PC-9 (cell line): ENCODE results near the gene CCK. TPM values are rescaled to one million over a fixed set of nuclear protein-coding genes. Genes with fewer than 3 reads are reported as not detected.

ENCODE experiments used
- BruUV-seq: library from RNA; stranded (reverse); fragments of 400-500 nt; replicated peaks from 2 replicates; lab custom pipeline; 2021; lab: Mats Ljungman, UMichigan
- CTCF ChIA-PET: fragments of 300-600 bp; sonication (Branson Sonifier 250); formaldehyde crosslinking; loops from one replicate; lab custom pipeline; 2022; ENCODE audit warnings: antibody characterized with exemption; lab: Charles Lee
- POLR2A ChIA-PET: fragments of 300-600 bp; sonication (Branson Sonifier 250); formaldehyde crosslinking; loops from one replicate; lab custom pipeline; 2022; ENCODE audit warnings: antibody characterized with exemption; ENCODE audit not compliant: unreplicated experiment; lab: Charles Lee
- DNase-seq, 2 experiments: peaks; one replicate each; pipeline versions ENCODE4 v3.0.0 to v3.0.0-alpha.2; 2015 to 2022; ENCODE audit warnings: mixed read lengths in 1 of 2
- H2AFZ ChIP-seq: fragments of 200-600 bp; sonication (generic); 2 replicates; pipeline ENCODE4 v1.8.1; 2017; ENCODE audit warnings: antibody characterized with exemption
- H3F3A ChIP-seq: fragments of 200-600 bp; sonication (generic); 2 replicates; pipeline ENCODE4 v1.8.1; 2017; ENCODE audit warnings: antibody characterized with exemption, mild to moderate bottlenecking, low read depth; ENCODE audit not compliant: insufficient read depth
- H3K27ac ChIP-seq: fragments of 200-600 bp; sonication (generic); 2 replicates; pipeline ENCODE4 v1.6.1; 2016; ENCODE audit warnings: mixed run types
- H3K27me3 ChIP-seq: fragments of 200-600 bp; sonication (generic); 2 replicates; pipeline ENCODE4 v1.6.1; 2016; ENCODE audit warnings: low read depth, mixed run types; ENCODE audit not compliant: insufficient read depth
- H3K36me3 ChIP-seq: fragments of 200-600 bp; sonication (generic); 2 replicates; pipeline ENCODE4 v1.6.1; 2016; ENCODE audit warnings: low read depth, mixed run types
- H3K4me1 ChIP-seq: fragments of 200-600 bp; sonication (generic); replicated peaks from 2 replicates; pipeline ENCODE4 v1.6.1; 2016; ENCODE audit warnings: mixed run types; ENCODE audit not compliant: insufficient read depth
- H3K4me2 ChIP-seq: fragments of 200-600 bp; sonication (generic); 2 replicates; pipeline ENCODE4 v1.6.1; 2017; ENCODE audit warnings: mixed run types
- H3K4me3 ChIP-seq: fragments of 200-600 bp; sonication (generic); 2 replicates; pipeline ENCODE4 v1.6.1; 2016; ENCODE audit warnings: mixed run types
- H3K79me2 ChIP-seq: fragments of 200-600 bp; sonication (generic); 2 replicates; pipeline ENCODE4 v1.6.1; 2017; ENCODE audit warnings: low read depth, mixed run types
- H3K9me2 ChIP-seq: fragments of 200-600 bp; sonication (generic); 2 replicates; pipeline ENCODE4 v1.8.1; 2017; ENCODE audit warnings: mild to moderate bottlenecking; ENCODE audit not compliant: insufficient read depth
- H3K9me3 ChIP-seq: fragments of 200-600 bp; sonication (generic); 2 replicates; pipeline ENCODE4 v1.8.1; 2016; ENCODE audit warnings: low read depth; ENCODE audit not compliant: insufficient read depth
- H4K20me1 ChIP-seq: fragments of 200-600 bp; sonication (generic); 2 replicates; pipeline ENCODE4 v1.8.1; 2017; ENCODE audit not compliant: insufficient read depth
- CTCF ChIP-seq: fragments of 200-600 bp; sonication (generic); conservative IDR thresholded peaks from 2 replicates; pipeline ENCODE4 v1.6.1; 2017; ENCODE audit warnings: mixed run types, antibody characterized with exemption, mild to moderate bottlenecking, moderate library complexity
- EZH2 ChIP-seq: fragments of 200-600 bp; sonication (generic); IDR thresholded peaks from 2 replicates; pipeline ENCODE4 v1.8.0; 2017; ENCODE audit warnings: antibody characterized with exemption, low read depth
- intact Hi-C: fragments of 100-400 bp; cut with micrococcal nuclease; formaldehyde crosslinking; loops from one replicate; pipeline ENCODE4 v1.10.0; 2022; ENCODE audit not compliant: unreplicated experiment
- total RNA-seq: library from RNA; stranded (reverse); gene quantifications from 2 replicates; pipeline ENCODE4 v1.2.3, GENCODE V29; 2021

CCK gene
- total RNA-seq, 1 experiment from 2014 or later, result 2.7 TPM

DNA sequence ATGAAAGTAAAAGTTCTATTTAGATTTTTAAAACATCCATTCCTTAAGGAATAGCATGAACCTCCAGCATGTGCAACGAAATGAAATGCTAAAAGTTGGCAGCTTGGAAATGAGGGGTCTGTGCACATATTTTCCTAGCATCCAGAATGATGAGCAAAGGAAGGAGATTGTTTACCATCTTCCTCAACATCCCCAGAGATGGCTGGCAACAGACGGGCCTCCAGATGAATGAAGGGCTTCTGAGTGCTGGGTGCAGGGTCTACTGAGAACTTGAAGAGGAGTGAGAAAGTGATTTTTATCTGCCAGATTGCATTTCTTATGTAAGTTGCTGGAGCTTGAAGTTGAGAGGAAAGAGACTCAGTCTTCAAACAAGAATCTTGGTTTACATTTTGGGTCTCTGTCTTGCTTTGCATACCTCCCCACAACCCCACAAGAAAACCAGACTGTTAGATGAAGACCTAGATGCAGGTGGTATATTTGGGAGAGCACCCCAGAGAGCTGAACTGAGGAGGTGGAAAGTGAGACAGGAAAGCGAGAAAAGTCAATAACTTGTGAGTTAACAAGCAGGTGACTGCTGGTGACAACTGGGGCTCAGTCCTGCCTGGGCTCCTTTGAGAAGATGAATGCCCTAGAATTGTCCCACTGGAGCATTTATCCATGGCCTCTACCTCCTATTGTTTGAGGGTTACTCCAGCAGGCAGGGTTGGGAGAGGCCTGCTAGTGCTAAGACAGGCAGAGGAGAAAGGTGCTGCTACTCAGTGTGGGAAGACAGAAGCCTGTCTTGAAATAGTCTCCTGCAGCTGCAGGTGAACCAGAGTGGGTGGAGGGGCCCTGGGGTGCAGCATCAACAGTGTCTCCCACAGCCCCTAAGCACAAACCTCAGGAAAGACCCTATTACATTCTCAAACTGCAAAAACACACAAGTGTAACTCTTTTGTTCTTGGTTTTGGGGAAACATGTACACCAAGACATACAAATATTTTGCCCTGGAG lies 10.5 kb upstream of the CCK start:
- Histone ChIP-seq H3K9me2 (no peaks in the 10 kb centered on the region), H4K20me1 (no peaks in the 10 kb centered on the region), H2AFZ (no peak overlapping the region), H3K9me3 (no peaks in the 10 kb centered on the region; the same call in 1 of the 2 replicates), H3K27ac (no peak overlapping the region), H3K36me3 (no peaks in the 10 kb centered on the region), H3K4me2 (no peak overlapping the region), H3K79me2 (no peaks in the 10 kb centered on the region), H3K27me3 (no peaks in the 10 kb centered on the region), H3K4me1 (no peaks in the 10 kb centered on the region), H3K4me3 (no peak overlapping the region), H3F3A (no peaks in the 10 kb centered on the region)
- intact Hi-C loops, result no loop called here
- ChIA-PET CTCF (no interaction called here), POLR2A (no interaction called here)
- BruUV-seq, result no TSS peak
- TF ChIP-seq EZH2, result no peak
- TF ChIP-seq CTCF, result no peak
- DNase-seq, result no peak

- no peaks in the 10 kb centered on the region for H4K20me1 ChIP-seq
- intact Hi-C loops, result no loop called here
- TF ChIP-seq CTCF, result no peak
- no peak for TF ChIP-seq EZH2
Observed at GRCh38 chr3:42275217-42275616, 9.2 kb upstream of the CCK start.

DNA sequence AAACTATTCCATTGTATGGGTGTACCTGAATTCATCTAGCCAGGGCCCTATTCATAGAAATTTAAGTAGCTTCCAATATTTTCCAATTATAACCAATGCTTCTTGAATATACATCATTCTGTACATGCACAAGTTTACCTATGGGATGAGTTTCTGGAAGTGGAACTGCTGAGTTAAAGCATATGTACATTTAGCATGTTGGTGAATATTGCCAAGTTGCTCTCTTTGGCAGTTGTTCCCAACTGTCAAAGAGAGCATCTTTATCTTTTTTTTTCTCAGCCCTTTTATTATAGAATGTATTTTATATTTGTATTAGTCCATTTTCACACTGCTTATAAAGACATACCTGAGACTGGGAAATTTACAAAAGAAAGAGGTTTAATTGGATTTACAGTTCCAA lies 8.3 kb upstream of the CCK start:
- TF ChIP-seq EZH2 (no peak), CTCF (no peak)
- no TSS peak for BruUV-seq
- H2AFZ ChIP-seq, result no peak overlapping the region
- intact Hi-C loops, result no loop called here
- H3K27ac ChIP-seq, result no peak overlapping the region
- H3K4me3 ChIP-seq, result no peak overlapping the region
- H4K20me1 ChIP-seq, result no peaks in the 10 kb centered on the region
- peaks cover 2% of the 10 kb centered on the region; the same call in 1 of the 2 replicates for H3K27me3 ChIP-seq
- H3K4me2 ChIP-seq, result no peak overlapping the region
- no peaks in the 10 kb centered on the region for H3K9me3 ChIP-seq
- no peaks in the 10 kb centered on the region for H3K36me3 ChIP-seq
- H3F3A ChIP-seq, result no peaks in the 10 kb centered on the region
- DNase-seq, result no peak
- H3K4me1 ChIP-seq, result no peaks in the 10 kb centered on the region
- H3K9me2 ChIP-seq, result no peaks in the 10 kb centered on the region
- no peaks in the 10 kb centered on the region for H3K79me2 ChIP-seq
- CTCF ChIA-PET, result no interaction called here
- POLR2A ChIA-PET, result no interaction called here

More at GRCh38 chr3:42275217-42275616, 9.2 kb upstream of the CCK start:
- H3K4me2 ChIP-seq, result no peak overlapping the region
- CTCF ChIA-PET, result no interaction called here
- H2AFZ ChIP-seq, result no peak overlapping the region
- no peaks in the 10 kb centered on the region for H3K4me1 ChIP-seq
- no peaks in the 10 kb centered on the region for H3K27me3 ChIP-seq
- H3K79me2 ChIP-seq, result no peaks in the 10 kb centered on the region
- no peak overlapping the region for H3K27ac ChIP-seq
- no peaks in the 10 kb centered on the region for H3K36me3 ChIP-seq
- H3K9me3 ChIP-seq, result no peaks in the 10 kb centered on the region; the same call in 1 of the 2 replicates
- H3K4me3 ChIP-seq, result no peak overlapping the region
- BruUV-seq, result no TSS peak
- DNase-seq, result no peak
- H3F3A ChIP-seq, result no peaks in the 10 kb centered on the region
- H3K9me2 ChIP-seq, result no peaks in the 10 kb centered on the region
- POLR2A ChIA-PET, result no interaction called here
